ENCODE data around the gene MS4A10. TPM values are rescaled to one million over a fixed set of nuclear protein-coding genes. Genes with fewer than 3 reads are reported as not detected.

The MS4A10 gene
- total and polyA plus RNA-seq, 7 donors: not detected

DNA sequence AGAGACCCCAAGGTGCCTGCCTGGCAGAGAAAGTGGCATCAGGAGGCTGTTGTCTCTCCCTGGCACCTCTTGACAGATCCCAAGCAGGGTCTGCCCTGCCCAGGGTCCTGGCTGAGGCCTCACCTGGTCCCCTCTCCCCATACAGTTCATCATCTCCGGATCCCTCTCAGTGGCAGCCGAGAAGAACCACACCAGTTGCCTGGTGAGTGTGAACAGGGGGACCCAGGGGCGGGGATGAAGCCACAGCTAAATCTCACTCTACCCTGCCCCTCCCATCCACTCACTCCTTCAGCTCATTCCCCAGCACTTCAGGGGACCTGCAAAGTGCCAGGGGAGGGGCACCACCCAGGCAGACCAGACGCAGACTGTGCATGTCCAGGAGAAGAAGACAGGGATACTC lies 14.0 kb upstream of the MS4A10 start:
- Histone ChIP-seq H3K9me3 (no peaks in the 10 kb centered on the region), H3K36me3 (no peaks in the 10 kb centered on the region), H3K27ac (no peak overlapping the region), H3K27me3 (peaks cover 0 to 3% (median 0%) of the 10 kb centered on the region in 3 donors), H3K4me1 (peaks cover 0 to 11% (median 7%) of the 10 kb centered on the region in 4 donors), H3K4me3 (no peak overlapping the region)
- peak; percentile 56 for DNase-seq
- intact Hi-C loops (cut with DNase I): loop anchor here (10.0 kb wide), 1 partner anchor 364 kb away; no protein-coding TSS in a partner anchor
- no peak for TF ChIP-seq POLR2AphosphoS5 (IDR thresholded peaks at IDR 0.05)
- 87 to 94% methylated on average over 4 of the region's 4 CpGs for WGBS, 2 donors

DNA sequence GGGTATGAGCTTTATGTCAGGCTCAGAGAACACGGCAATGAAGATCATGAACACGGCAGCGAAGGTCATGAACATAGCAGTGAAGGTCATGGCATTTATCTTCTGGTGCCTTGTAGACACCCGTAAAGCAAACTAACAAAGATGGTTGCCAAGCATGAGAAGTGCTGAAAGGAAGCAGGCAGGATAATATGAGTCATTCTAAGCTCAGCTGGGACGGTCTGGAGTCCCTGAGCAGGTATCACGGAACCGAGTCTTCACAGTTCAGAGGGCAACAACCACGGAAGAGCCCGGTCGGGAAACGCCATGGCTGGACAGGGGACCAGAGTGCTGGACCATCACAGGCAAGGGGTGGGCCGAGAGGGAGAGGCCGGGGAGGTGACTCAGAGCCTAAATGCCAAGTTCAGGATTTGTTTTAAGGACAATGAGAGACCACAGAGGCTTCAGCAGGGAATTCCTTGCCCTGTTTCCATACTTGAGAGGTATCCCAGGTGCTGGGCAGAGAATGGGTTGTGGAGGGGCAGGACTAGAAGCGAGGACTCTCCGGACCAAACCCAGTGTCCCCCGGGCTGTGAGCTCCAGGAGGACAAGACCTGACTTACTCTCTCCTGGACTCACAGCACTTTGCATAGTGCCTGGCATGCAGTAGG lies 13.1 kb upstream of the MS4A10 start:
- 76 to 83% methylated on average over 16 of the region's 16 CpGs for whole genome bisulfite sequencing, 2 donors
- no peak for DNase-seq

DNA sequence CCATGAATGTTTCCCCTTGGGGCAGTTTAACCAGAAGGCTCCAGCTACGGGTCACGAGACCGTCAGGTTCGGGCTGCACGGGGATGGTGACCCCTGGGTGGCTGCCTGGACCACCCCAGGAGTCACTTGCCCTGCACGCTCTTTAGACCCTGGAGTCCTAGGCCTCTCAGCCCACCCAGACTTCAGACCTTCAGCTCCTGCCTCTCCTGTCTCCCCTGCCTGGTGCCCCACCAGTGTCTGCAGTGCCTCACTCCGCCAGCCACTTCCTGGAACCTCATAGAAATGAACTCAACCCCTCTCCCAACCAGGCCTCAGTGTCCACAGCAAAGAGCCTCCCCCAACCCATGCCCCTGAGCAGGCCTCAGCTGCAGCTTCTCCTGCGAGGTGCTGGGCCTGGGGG lies 12.5 kb upstream of the MS4A10 start:
- no peak overlapping the region for H3K4me3 ChIP-seq
- DNase-seq: no peak
- H3K4me1 ChIP-seq: peaks cover 0 to 11% (median 7%) of the 10 kb centered on the region in 4 donors
- intact Hi-C loops (cut with DNase I): loop anchor here (10.0 kb wide), 1 partner anchor 362 kb away; no protein-coding TSS in a partner anchor
- 90 to 92% methylated on average over 8 of the region's 8 CpGs for WGBS, 2 donors
- H3K9me3 ChIP-seq: no peaks in the 10 kb centered on the region
- no peak for TF ChIP-seq POLR2AphosphoS5 (IDR thresholded peaks at IDR 0.05)
- no peak for TF ChIP-seq EP300 (IDR thresholded peaks at IDR 0.05)
- no peak for TF ChIP-seq POLR2A (IDR thresholded peaks at IDR 0.05)
- TF ChIP-seq, protein P1, sequence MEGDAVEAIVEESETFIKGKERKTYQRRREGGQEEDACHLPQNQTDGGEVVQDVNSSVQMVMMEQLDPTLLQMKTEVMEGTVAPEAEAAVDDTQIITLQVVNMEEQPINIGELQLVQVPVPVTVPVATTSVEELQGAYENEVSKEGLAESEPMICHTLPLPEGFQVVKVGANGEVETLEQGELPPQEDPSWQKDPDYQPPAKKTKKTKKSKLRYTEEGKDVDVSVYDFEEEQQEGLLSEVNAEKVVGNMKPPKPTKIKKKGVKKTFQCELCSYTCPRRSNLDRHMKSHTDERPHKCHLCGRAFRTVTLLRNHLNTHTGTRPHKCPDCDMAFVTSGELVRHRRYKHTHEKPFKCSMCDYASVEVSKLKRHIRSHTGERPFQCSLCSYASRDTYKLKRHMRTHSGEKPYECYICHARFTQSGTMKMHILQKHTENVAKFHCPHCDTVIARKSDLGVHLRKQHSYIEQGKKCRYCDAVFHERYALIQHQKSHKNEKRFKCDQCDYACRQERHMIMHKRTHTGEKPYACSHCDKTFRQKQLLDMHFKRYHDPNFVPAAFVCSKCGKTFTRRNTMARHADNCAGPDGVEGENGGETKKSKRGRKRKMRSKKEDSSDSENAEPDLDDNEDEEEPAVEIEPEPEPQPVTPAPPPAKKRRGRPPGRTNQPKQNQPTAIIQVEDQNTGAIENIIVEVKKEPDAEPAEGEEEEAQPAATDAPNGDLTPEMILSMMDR (IDR thresholded peaks at IDR 0.05): no peak
- no peaks in the 10 kb centered on the region for H3K36me3 ChIP-seq
- no peak overlapping the region for H3K27ac ChIP-seq
- H3K27me3 ChIP-seq: no peaks in the 10 kb centered on the region

More for the DNA sequence above, 13.1 kb upstream of the MS4A10 start:
- Histone ChIP-seq H3K27ac (no peak overlapping the region), H3K4me1 (peaks cover 0 to 11% (median 7%) of the 10 kb centered on the region in 4 donors), H3K4me3 (no peak overlapping the region), H3K27me3 (no peaks in the 10 kb centered on the region), H3K9me3 (no peaks in the 10 kb centered on the region), H3K36me3 (no peaks in the 10 kb centered on the region)
- TF ChIP-seq EP300 (IDR thresholded peaks at IDR 0.05): no peak
- intact Hi-C loops (cut with DNase I): loop anchor here (10.0 kb wide), 1 partner anchor 363 kb away; no protein-coding TSS in a partner anchor

DNA sequence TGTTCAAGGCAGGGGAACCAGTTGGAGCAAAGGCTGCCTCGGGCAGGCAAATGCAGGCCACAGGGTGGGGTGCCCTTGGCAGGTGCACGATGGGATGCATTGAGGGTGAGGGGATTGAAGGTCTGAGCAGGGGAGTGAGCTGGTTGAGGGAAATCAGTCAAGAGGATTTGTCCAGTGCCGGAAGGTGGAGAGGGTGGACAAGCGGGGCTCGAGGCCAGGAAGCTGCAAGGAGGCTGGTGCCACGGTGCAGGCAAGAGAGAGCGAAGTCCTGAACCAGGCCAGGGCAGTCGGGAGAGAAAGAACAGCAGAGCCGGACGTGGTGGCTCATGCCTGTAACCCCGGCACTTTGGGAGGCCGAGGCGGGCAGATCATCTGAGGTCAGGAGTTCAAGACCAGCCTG lies 10.4 kb upstream of the MS4A10 start:
- H3K36me3 ChIP-seq: no peaks in the 10 kb centered on the region
- H3K4me3 ChIP-seq: no peak overlapping the region
- H3K4me1 ChIP-seq: peaks cover 0 to 11% (median 7%) of the 10 kb centered on the region in 4 donors
- H3K9me3 ChIP-seq: no peaks in the 10 kb centered on the region
- WGBS, 2 donors: 74 to 88% methylated on average over 13 of the region's 13 CpGs
- intact Hi-C loops (cut with DNase I): loop anchor here (2.0 to 10.0 kb wide), 3 partner anchors 68 to 360 kb away; partner anchors contain the start of gene CCDC86
- DNase-seq: no peak
- TF ChIP-seq EP300 (IDR thresholded peaks at IDR 0.05) (no peak), POLR2AphosphoS5 (IDR thresholded peaks at IDR 0.05) (no peak), POLR2A (IDR thresholded peaks at IDR 0.05) (no peak)
- TF ChIP-seq, protein P1 (IDR thresholded peaks at IDR 0.05): no peak
- no peak overlapping the region for H3K27ac ChIP-seq
- H3K27me3 ChIP-seq: no peaks in the 10 kb centered on the region

DNA sequence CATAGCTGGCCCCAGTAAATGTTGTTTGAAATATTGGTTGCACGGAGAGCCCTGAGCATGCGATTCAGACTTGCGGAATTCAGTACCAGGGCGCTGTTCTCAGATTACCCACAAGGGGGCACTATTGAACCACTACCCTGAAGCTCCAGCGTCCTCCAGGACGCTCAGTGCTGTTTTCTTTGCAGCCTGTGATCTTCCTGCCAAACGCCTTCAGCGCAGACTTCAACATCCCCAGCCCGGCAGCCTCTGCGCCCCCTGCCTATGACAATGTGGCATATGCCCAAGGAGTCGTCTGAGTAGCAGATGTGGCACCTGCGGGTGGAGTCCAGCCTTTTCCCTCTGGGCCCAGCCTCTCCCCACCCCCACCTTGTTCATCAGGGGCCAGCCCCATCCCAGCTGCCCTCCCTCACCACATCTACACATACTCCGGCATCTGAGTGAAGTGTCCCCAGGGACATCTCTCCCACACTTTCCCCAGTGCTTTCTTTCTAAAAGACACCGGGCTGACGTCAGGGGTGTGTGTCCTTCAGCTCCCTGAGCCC lies 9.6 kb upstream of the MS4A10 start:
- DNase-seq: peak; percentile 92
- WGBS, 2 donors: 11 to 15% methylated on average over 15 of the region's 15 CpGs
- H3K4me3 ChIP-seq: no peak overlapping the region
- no peaks in the 10 kb centered on the region for H3K9me3 ChIP-seq
- no peak for TF ChIP-seq POLR2AphosphoS5 (IDR thresholded peaks at IDR 0.05)
- TF ChIP-seq, protein P1 (IDR thresholded peaks at IDR 0.05): peak; percentile 53 to 89 (median 77)
- H3K27ac ChIP-seq: no peak overlapping the region
- no peaks in the 10 kb centered on the region for H3K36me3 ChIP-seq
- no peaks in the 10 kb centered on the region for H3K27me3 ChIP-seq
- H3K4me1 ChIP-seq: peaks cover 0 to 11% (median 7%) of the 10 kb centered on the region in 4 donors
- intact Hi-C loops (cut with DNase I): loop anchor here (2.0 to 10.0 kb wide), 3 partner anchors 67 to 359 kb away; partner anchors contain the start of gene CCDC86

Measured in sigmoid colon (tissue), 7 donors.